Lower leg skin (tissue), 3 donors: ENCODE measurements around the gene CTNND2.

Experiments
- CTCF ChIP-seq, 3 donors: fragments of 450-650 bp; IDR thresholded peaks; one replicate each; pipeline ENCODE4 v1.5.1; 2016; ENCODE audit warnings: antibody characterized with exemption in 3 of 3, mild to moderate bottlenecking in 3 of 3, moderate library complexity in 2 of 3
- POLR2A ChIP-seq, 2 donors: fragments of 450-650 bp; IDR thresholded peaks; one replicate each; pipeline ENCODE4 v1.6.1; 2016 to 2017; ENCODE audit warnings: antibody characterized with exemption in 2 of 2, mild to moderate bottlenecking in 1 of 2, moderate library complexity in 1 of 2

- TF ChIP-seq CTCF (IDR thresholded peaks at IDR 0.05) (no peak), POLR2A (IDR thresholded peaks at IDR 0.05) (no peak)
These were observed 568.1 kb downstream of the CTNND2 start for GRCh38 chr5:11335881-11336760.
